Activated naive CD4-positive, alpha-beta T cell treated with anti-CD3 and anti-CD28 coated beads, Interleukin-2, amount 10 ng/mL, durations not matched to agents 5 hours and 36 hours (primary cell): ENCODE results near the gene GNAL. TPM values are rescaled to one million over a fixed set of nuclear protein-coding genes. Genes with fewer than 3 reads are reported as not detected.

ENCODE experiments used
- microRNA-seq: library from miRNA; unstranded; fragments of <30 nt; microRNA quantifications from one replicate; pipeline ENCODE4 v1.2.0, GENCODE V29; 2022; ENCODE audit warnings: borderline microRNAs expressed, borderline replicate concordance
- total RNA-seq, 2 experiments: library from RNA; stranded (reverse); gene quantifications; one replicate each; pipeline ENCODE4 v1.2.3, GENCODE V29; 2021

Gene GNAL
- under 1 TPM in 1 of 2 experiments, not detected in 1; 0.24 TPM for total RNA-seq

GRCh38 chr18:11688972-11689668, at the start of gene GNAL:
Gene GNAL, plus strand, starts transcription at chr18:11689264. Its CDS starts 300 bp downstream, at chr18:11689564.

GRCh38 chr18:11851146-11851805, 162.2 kb downstream of the GNAL start, which contains the start of gene CHMP1B:
Gene CHMP1B, plus strand, starts transcription at chr18:11851413. Its CDS starts 99 bp downstream, at chr18:11851512.

GRCh38 chr18:11908182-11909060, 219.4 kb downstream of the GNAL start, which contains the start of gene MPPE1:
Gene MPPE1, minus strand, starts transcription at chr18:11908317. Its CDS starts 11,053 bp downstream, at chr18:11897264.

Small RNA genes lying within 50 kb of the gene (microRNA-seq; reads per million reads assigned to microRNA genes)
- gene MIR7153, result not detected

Other genes with a start within 250 kb of the GNAL start
- gene SLC35G4, start 79.7 kb upstream of the GNAL start, total RNA-seq, result not detected
- gene CHMP1B, start 162.1 kb downstream of the GNAL start, total RNA-seq, result 10 to 100 TPM; 30.0 to 30.4 TPM
- gene MPPE1, start 219.1 kb downstream of the GNAL start, total RNA-seq, result 10 to 100 TPM; 52.3 to 55.9 TPM